GM19328 (cell line): ENCODE results near the gene CCDC117.
A peak's percentile ranks its signal among the peaks of the same experiment; 100 is the strongest.
"Not testable (repeated sequence)": the region's sequence is repeated elsewhere in the genome, so short reads cannot be mapped to it uniquely, and the experiment has no call there.

Source experiments
- ATAC-seq: cut with Tn5 transposase; IDR thresholded peaks from one replicate; pipeline ENCODE4 v1.9.1; 2021; ENCODE audit warnings: mild to moderate bottlenecking, moderate library complexity; ENCODE audit not compliant: unreplicated experiment

CCDC117 gene

DNA sequence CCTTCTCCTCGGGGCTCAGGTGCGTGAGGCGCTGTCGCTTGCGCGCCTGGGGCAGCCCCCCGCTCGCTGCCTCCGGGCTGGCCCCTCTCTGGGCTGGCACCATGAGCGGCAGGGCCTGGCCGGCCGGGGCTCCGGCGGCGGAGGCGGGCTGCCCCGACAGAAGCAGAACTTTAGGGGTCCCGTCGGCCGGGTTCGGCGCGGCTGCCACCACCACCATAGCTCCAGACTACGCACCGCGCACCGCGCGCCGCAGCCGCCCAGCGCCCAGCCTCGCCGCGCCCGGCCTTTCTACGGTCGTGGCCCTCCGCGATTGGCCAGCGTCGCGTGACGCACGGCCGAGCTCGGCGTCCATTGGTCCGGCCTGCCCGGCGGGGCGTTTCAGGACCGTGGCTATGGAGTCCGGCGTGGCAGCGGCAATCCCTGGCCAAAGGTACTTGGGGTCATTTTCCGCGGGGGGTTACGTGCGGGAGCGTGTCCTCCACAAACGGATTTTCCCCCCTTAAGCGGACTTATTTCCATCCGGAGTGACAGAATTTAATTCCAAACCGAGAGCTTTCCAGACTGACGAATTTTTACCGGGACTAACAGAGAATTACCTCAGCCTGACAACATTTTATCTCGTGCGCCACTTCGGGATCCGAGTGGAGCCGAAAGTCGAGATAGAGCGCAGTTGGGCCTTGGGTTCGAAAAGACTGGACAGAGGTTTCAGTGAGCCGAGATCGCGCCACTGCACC is 28.0 kb downstream of the CCDC117 start, which contains the start of gene XBP1:
XBP1 (minus strand) TSS at position 262 of the 734 bp plus-strand sequence.
- ATAC-seq: peak; percentile 88

DNA sequence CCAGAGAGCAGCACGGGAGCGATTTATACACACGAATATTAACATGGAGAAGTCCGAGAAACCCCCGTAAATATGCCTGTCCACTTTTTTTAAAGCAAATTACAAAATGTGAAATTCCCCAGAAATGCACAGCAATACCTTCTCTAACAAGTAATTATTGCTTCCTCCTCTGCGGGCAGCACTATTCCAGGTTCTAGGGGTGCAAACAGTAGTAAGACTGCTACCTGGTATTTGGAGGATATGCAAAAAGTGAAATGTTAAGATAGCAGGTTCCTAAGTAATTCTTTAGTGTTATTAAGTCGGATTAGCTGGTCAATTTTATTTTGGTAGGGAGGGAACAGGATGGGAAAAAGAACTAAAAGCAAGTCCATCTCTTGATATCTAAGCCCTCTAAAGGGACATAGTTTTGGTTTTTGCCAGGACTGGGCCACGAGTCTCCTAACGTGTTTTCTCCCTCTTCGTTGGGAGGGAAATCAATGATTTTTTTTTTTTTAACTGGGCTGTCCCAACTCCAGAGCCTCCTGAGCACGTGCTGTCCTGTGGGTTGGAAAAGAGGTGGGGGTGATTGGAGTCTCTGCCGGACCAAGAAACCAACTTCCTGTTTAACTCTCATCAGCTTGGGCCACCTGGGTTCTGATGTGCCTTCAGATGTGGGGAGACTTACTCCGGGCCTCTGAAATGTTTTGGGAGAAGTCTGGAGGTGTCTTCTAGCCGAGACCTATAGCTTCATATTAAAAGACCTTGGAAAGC is 29.5 kb downstream of the CCDC117 start:
- ATAC-seq: no peak

DNA sequence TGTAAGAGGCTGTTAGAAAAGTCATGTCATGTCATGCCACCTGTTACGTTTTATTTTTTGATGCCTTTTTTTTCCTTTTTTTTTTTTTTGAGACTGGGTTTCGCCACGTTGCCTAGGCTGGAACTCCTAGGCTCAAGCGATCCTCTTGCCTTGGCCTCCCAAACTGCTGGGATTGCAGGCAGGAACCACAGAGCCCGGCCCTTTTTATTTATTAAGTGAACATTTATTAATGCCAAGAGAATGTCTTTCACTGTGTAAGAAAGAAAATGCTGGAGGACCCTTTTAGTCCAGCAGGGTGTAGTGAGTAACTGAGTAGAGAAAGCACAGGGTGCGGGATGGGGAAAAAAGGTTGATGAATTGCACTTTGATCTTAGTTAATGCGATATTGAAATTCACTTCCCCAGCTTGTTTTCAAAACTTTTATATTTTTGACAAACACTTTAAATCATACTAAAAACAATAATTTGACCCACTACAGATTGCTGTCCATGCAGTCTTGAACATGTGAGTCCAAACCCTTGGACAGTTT is 30.2 kb downstream of the CCDC117 start:
- ATAC-seq: no peak

DNA sequence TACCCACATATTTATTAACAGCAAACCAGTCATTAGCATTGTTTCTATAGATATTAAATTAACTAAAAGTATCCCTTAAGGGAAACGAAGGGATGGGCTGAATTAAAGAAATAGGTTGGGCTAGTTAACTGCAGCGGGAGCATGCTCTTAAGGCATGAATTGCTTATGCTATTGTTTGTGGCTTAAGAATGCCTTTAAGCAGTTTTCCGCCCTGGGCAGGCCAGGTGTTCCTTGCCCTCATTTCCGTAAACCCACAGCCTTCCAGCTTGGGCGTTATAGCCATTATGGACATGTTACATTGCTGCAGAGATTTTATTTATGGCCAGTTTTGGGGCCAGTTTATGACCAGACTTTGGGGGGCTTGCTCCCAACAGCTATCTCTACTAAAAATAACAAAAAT is 32.9 kb downstream of the CCDC117 start:
- ATAC-seq: not testable (repeated sequence)

DNA sequence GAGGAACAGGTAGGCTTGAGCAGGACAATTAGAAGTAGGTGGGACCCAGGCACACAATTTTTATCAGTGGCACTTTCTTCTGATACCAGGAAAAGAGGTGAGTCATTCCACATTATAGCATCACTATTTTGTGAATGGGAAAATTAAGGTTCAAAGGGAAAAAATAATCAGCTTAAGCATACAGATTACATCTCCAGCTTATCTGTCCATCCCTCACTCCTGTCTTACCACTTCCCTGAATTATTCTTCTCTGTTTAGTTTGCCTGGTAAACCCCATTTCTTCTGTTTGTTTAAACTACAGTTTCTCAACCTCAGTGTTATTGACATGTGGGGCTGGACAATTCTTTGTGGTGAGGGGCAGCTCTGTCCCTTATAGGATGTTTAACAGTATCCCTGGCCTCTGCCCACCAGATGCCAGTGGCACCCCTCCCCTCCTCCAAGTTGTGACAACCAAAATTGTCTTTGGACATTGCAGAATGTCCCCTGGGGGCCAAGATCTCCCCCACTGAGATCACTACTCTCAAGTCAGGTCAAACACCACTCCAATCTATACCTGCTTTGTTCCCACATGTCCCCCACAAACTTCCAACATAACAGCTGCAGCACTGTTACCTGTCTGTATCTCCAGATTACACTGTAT is 36.3 kb downstream of the CCDC117 start:
- no peak for ATAC-seq

DNA sequence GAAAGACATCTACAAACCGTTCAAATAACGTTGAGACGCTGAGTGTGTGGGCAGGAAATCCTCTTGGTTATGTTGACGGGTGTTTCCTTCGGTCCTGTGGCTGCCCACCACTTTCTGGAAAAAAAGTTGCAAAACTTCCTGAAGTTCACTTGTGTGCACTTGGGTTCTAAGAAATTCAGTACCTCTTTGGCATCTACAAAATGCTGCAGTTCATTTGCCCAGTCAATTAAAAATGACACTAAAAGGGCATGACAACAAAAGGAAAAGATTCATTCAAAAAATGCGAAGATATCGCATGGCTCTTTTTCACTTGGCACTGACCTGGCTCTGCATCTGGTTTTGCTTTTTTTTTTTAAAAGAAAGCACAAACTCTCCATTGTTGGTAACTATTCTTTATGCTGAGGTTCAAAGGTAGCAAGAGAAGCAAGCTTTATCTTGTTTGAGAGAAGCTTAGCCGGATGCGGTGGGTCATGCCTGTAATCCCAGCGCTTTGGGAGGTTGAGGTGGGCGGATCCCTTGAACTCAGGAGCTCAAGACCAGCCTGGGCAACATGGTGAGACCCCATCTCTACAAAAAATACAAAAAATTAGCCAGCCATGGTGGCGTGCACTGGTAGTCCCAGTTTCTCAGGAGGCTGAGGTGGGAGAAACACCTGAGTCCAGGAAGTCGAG is 38.5 kb downstream of the CCDC117 start:
- ATAC-seq: no peak

DNA sequence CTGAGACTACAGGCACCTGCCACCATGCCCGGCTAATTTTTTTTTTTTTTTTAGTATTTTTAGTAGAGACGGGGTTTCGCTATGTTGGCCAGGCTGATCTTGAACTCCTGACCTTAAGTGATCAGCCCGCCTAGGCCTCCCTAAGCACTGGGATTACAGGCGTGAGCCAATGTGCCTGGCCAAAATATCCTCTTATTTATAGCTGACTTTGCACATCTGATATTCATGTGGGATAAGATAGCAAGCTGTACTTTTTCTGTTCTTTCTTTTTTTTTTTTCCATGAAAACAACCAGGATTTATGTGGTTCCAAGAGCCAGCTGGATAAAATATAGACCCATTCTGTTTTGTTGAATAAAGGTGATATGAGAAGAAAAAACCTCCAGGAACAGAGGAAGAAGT is 40.0 kb downstream of the CCDC117 start:
- ATAC-seq: no peak

DNA sequence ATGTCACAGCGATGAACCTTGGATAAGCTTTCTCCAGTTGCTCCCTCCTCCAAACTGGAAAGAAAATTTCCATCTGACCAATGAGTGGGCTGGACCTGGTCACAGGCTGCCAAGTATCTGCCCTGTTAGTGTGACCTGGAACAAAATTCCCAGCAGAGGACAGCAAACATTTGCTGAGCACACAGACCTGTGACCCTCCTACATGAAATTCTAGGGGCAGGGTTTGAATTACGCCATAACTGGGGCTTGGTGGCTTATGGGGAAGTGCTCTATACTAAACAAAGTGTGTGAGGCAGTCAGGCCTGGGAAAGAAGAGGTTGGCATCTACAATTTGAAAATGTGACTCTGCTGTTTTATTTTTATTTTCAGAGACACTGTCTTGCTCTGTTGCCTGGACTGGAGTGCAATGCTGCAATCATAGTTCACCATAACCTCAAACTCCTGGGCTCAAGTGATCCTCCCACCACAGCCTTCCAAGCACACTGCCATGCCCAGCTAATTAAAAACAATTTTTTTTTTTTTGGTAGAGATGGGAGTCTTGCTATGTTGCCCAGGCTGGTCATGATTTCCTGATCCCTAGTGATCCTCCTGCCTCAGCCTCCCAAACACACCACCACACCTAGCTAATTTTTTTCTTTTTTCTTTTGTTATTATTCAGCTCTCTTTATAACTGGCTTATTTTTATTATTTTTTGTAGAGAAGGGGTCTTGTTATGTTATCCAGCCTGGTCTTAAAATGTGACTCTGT is 41.5 kb downstream of the CCDC117 start:
- ATAC-seq: no peak

DNA sequence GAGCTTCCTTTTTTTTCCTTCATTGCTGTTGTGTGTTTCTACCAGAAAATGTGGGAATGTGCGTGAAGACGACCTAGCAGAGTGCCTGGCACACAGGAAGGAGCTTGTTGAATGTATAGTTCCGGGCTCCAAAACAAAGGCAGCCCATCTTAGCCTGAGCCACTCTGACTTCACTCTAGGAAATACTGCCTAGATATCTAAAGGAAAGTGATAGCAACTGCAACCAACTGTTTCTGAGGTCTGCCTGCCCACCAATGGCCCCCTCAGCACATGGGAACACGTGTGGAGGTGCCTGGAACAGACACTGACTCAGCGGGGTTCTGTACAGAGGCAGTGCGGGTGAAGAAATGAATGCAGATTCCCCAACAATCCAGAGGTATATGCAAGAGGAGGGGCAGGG is 42.6 kb downstream of the CCDC117 start:
- no peak for ATAC-seq

DNA sequence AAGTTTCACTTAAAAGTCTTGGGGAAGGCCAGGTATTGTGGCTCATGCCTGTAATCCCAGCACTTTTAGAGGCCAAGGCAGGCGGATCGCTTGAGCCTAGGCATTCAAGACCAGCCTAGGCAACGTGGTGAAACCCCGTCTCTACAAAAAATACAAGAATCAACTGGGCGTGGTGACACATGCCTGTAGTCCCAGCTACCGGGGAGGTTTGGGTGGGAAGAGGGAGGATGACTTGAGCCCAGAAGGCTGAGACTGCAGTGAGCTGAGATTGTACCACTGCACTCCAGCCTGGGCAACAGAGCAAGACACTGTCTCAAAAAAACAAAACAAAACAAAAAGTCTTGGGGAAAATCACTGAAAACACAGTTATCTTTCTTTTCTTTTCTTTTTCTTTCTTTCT is 43.2 kb downstream of the CCDC117 start:
- no peak for ATAC-seq

DNA sequence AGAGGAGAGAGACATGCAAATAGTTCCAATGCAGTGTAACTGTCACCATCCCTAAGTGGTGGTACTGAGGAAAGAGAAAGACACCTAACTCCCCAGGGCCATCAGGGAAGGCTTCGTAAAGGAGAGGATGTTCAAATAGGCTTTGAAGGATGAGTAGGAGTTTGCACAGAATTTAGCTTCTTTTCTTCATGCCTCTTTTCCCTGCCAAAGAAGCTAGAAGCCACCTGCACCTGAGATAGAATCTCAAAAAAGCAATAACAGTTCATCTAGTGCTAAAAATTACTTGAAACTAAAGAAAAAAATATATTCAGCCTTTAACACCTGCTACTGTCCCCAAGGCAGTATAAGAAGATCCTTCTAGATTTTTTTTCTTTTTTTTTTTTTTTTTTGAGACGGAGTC is 44.6 kb downstream of the CCDC117 start:
- ATAC-seq: no peak

DNA sequence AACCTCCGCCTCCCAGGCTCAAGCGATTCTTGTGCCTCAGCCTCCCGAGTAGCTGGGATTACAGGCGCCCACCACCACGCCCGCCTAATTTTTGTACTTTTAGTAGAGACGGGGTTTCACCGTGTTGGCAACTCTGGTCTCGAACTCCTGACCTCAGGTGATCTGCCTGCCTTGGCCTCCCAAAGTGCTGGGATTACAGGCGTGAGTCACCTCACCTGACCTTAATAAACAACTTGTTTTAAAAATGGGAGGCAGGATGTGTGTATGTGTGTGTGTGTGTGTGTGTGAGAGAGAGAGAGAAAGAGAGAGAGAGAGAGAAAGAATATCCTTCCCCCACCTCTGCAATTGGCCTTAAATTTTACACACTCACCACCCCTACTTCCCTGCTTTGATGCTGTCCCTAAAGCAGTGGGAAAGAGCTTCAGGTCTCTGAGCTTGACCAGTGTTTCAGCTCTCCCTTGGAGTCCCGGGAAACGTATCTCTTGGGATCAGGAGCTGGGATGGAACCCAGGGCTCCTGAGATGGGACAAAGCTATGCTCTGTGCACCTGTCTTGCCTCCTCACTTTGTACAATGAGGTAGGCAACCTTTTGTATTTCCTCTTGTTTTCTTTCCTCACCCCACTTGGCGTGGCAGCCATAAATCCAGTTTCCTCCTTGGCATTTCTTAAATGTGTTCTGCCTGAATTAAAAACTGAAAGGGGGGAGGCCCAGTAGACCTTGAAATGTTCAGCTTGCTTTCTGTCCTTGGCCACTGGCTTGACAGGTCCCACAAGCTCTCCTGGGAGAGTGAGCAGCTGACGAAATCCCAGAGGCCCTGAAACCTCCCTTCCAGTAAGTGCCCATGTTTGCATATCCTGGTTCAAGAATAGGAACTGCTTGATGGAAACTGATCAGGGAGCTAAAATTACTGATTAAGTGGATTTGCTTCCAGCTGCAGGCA is 45.7 kb downstream of the CCDC117 start:
- no peak for ATAC-seq

DNA sequence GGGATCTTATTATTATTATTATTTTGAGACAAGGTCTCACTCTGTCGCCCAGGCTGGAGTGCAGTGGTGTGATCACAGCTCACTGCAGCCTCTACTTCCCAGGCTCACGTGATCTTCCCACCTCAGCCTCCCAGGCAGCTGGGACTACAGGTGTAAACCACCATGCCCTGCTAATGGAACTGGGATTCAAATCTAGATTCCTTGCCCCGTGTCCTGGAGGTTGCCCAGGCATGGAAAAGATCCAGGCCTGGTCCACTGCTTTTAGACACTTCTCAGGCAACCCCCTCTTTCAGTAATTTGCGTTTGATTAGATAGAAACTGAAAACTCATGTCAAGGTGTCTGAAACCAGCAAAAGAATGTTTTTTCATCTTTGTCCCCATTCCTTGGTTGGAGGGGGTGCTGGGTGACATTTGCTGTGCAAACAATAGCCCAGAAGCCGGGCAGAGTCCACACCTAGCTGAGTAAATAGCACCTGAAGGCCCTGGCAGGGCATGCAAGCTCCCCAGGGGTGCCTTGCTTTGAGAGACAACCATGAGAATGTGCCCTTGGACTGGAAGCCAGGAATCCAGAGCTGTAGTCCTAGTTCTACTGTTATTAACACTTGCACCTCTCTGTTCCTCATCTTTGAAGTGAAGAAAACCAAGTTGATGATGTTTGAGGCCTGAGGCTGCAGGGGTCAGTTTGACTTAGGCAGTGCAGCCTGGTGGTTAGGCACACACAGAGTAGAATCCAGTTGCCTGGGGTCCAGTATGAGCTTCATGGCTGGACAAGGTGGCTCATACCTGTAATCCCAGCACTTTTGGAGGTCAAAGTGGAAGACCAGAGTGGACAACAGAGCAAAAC is 47.0 kb downstream of the CCDC117 start:
- ATAC-seq: peak; percentile 54

DNA sequence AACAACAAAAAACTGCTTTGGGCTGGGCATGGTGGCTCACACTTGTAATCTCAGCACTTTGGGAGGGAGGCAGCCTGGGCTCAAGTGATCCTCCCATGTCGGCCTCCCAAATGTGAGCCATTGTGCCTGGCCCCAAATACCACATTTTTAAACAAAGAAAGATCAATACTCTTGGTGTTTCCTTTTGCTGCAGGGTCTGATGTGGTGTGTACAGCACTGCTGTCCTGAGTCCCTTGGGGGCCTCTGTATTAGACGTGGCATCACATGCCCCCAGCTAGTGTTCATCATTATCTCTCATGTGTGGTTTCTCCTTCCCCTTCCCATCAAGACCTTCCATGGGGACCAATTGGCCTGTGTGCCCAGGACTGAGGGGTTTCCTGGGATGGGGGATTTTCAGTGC is 48.4 kb downstream of the CCDC117 start:
- no peak for ATAC-seq

DNA sequence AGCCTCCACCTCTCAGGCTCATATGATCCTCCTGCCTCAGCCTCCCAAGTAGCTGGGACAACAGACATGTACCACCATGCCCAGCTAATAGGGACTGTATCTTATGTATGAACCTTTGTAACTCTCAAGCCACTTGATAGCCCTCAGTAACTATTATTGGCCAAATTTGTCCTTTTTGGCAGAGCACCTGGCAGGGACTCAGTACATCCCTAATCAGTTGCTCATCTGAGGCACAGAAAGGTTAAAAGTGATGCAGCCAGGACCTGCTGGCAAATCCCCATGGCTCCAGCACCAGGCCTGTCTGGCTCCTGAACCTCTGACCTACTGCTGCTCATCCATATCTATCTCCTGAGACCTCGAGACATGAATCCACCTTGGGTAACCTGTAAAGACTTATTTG is 49.0 kb downstream of the CCDC117 start:
- no peak for ATAC-seq

DNA sequence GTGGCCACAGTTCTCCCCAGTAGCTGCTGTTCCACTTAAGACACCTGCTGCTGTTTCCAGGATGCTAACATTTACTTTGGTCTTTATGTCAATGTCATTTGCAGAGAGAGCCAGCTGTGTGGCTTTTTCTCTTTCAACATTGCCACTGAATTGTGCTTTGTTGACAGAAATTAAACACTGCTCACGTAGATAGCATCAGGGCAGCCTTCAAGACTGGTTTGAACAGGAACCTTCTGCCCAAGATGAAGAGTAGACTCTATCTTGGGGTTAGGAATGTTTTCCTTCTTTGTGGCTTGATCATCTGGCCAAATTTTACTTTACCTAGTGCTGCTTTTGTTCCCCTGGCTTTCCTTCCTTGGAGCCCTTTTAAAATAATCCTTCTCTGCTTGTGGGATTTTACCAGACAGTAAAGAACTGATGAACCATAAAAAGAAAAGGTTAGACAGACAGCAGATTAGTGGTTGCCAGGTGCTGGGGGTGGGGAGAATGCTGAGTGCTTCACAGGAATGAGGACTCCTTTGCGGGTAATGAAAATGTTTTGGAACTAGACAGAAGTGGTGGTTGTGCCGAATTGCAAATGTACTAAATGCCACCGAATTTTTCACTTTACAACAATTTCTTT is 50.5 kb downstream of the CCDC117 start:
- ATAC-seq: no peak

DNA sequence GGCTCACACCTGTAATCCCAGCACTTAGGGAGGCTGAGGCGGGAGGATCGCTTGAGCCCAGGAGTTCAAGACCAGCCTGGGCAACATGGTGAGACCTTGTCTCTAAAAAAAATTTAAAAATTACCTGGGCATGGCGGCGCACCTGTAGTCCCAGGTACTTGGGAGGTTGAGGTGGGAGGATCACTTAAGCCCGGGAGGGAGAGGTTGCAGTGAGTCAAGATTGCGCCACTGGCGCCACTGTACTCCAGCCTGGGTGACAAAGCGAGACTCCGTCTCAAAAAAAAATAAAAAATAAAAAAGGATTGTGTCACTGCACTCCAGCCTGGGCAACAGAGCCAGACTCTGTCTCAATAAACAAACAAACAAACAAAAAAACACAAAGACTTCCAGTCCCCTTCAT is 52.0 kb downstream of the CCDC117 start:
- not testable (repeated sequence) for ATAC-seq

DNA sequence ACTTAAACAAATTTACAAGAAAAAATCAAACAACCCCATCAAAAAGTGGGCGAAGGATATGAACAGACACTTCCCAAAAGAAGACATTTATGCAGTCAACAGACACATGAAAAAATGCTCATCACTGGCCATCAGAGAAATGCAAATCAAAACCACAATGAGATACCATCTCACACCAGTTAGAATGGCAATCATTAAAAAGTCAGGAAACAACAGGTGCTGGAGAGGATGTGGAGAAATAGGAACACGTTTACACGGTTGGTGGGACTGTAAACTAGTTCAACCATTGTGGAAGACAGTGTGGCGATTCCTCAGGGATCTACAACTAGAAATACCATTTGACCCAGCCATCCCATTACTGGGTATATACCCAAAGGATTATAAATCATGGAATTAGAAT is 53.9 kb downstream of the CCDC117 start:
- not testable (repeated sequence) for ATAC-seq
